IMR-90 (cell line): ENCODE measurements around the gene GRID1. TPM values are rescaled to one million over a fixed set of nuclear protein-coding genes. Genes with fewer than 3 reads are reported as not detected.

ENCODE experiments used
- ATAC-seq: fragments of 200-7000 bp; cut with Tn5 transposase; 2 replicates; pipeline ENCODE4 v1.9.1; 2020; ENCODE audit warnings: low read depth, mild to moderate bottlenecking, moderate library complexity
- BruUV-seq: library from RNA; stranded (reverse); fragments of 400-500 nt; replicated peaks from 2 replicates; lab custom pipeline; 2021; lab: Mats Ljungman, UMichigan
- CTCF ChIA-PET: fragments of 300-600 bp; formaldehyde crosslinking; extraction: SDS; loops from one replicate; lab custom pipeline; 2021; ENCODE audit warnings: antibody characterized with exemption; lab: Yijun Ruan, JAX
- POLR2A ChIA-PET: fragments of 300-600 bp; sonication (Branson Sonifier 250); formaldehyde crosslinking; loops from one replicate; lab custom pipeline; 2022; ENCODE audit warnings: antibody characterized with exemption; ENCODE audit not compliant: unreplicated experiment; lab: Charles Lee
- DNase-seq: peaks from one replicate; pipeline ENCODE4 v3.0.0; 2013
- H2AFZ ChIP-seq: replicated peaks from 2 replicates; pipeline ENCODE3; 2013; ENCODE audit warnings: low read length, mild to moderate bottlenecking; ENCODE audit not compliant: poor library complexity
- H2AK5ac ChIP-seq: 2 replicates; pipeline ENCODE4 v1.6.1; 2013; ENCODE audit warnings: low read depth, low read length, inconsistent platforms
- H2AK9ac ChIP-seq: replicated peaks from 2 replicates; pipeline ENCODE3; 2013; ENCODE audit warnings: mild to moderate bottlenecking, low read depth, low read length, moderate library complexity; ENCODE audit not compliant: poor library complexity
- H2BK120ac ChIP-seq: 2 replicates; pipeline ENCODE4 v1.6.1; 2013; ENCODE audit warnings: low read depth, low read length, inconsistent platforms
- H2BK15ac ChIP-seq: 3 replicates; pipeline ENCODE4 v1.6.1; 2013; ENCODE audit warnings: low read depth, low read length, inconsistent platforms
- H2BK20ac ChIP-seq: 2 replicates; pipeline ENCODE4 v1.6.1; 2013; ENCODE audit warnings: low read depth, mild to moderate bottlenecking, inconsistent platforms, low read length, moderate library complexity
- H2BK5ac ChIP-seq: 2 replicates; pipeline ENCODE4 v1.6.1; 2013; ENCODE audit warnings: mild to moderate bottlenecking, low read depth, low read length, inconsistent platforms; ENCODE audit not compliant: poor library complexity, severe bottlenecking
- H3K14ac ChIP-seq: replicated peaks from 2 replicates; pipeline ENCODE4 v1.6.1; 2013; ENCODE audit warnings: low read depth, low read length, inconsistent platforms
- H3K18ac ChIP-seq: 2 replicates; pipeline ENCODE4 v1.6.1; 2013; ENCODE audit warnings: low read depth, low read length, control low read depth
- H3K23ac ChIP-seq: 2 replicates; pipeline ENCODE4 v1.6.1; 2013; ENCODE audit warnings: low read depth, low read length, inconsistent platforms
- H3K27ac ChIP-seq: 2 replicates; pipeline ENCODE4 v1.5.1; 2013; ENCODE audit warnings: mild to moderate bottlenecking, control low read depth, low read length; ENCODE audit not compliant: insufficient read depth
- H3K27me3 ChIP-seq: 2 replicates; pipeline ENCODE4 v1.6.1; 2013; ENCODE audit warnings: low read length; ENCODE audit not compliant: control insufficient read depth, insufficient read depth
- H3K36me3 ChIP-seq: 2 replicates; pipeline ENCODE4 v1.6.1; 2013; ENCODE audit warnings: low read length, mixed read lengths; ENCODE audit not compliant: control insufficient read depth, insufficient read depth
- H3K4ac ChIP-seq: 2 replicates; pipeline ENCODE4 v1.6.1; 2013; ENCODE audit warnings: low read depth, low read length, inconsistent platforms
- H3K4me1 ChIP-seq: 2 replicates; pipeline ENCODE4 v1.6.1; 2013; ENCODE audit warnings: low read length, mixed read lengths; ENCODE audit not compliant: control insufficient read depth, insufficient read depth
- H3K4me2 ChIP-seq: 2 replicates; pipeline ENCODE4 v1.6.1; 2013; ENCODE audit warnings: low read depth, mild to moderate bottlenecking, control low read depth, low read length, moderate library complexity
- H3K4me3 ChIP-seq: 2 replicates; pipeline ENCODE4 v1.5.1; 2013; ENCODE audit warnings: low read depth, mild to moderate bottlenecking, control low read depth, low read length, moderate library complexity; ENCODE audit not compliant: insufficient read depth
- H3K56ac ChIP-seq: 2 replicates; pipeline ENCODE4 v1.6.1; 2013; ENCODE audit warnings: low read length, inconsistent platforms; ENCODE audit not compliant: insufficient read depth; ENCODE audit errors: extremely low read depth
- H3K79me1 ChIP-seq, 2 experiments: 2 replicates each; pipeline ENCODE4 v1.6.1; 2013; ENCODE audit warnings: low read length in 2 of 2, inconsistent platforms in 1 of 2, low read depth in 1 of 2
- H3K9ac ChIP-seq: 2 replicates; pipeline ENCODE4 v1.6.1; 2013; ENCODE audit warnings: low read depth, low read length, control low read depth
- H3K9me1 ChIP-seq: 2 replicates; pipeline ENCODE4 v1.6.1; 2013; ENCODE audit warnings: low read length, inconsistent platforms; ENCODE audit not compliant: insufficient read depth
- H3K9me3 ChIP-seq: 2 replicates; pipeline ENCODE4 v1.6.1; 2013; ENCODE audit warnings: low read length; ENCODE audit not compliant: control insufficient read depth, insufficient read depth
- H4K20me1 ChIP-seq: 2 replicates; pipeline ENCODE4 v1.6.1; 2013; ENCODE audit warnings: low read length, inconsistent platforms; ENCODE audit not compliant: insufficient read depth
- H4K5ac ChIP-seq: 2 replicates; pipeline ENCODE4 v1.6.1; 2013; ENCODE audit warnings: mild to moderate bottlenecking, low read depth, low read length, control low read depth
- H4K8ac ChIP-seq, 2 experiments: 2 replicates each; pipeline ENCODE4 v1.6.1; 2013; ENCODE audit warnings: low read depth in 2 of 2, low read length in 2 of 2, control low read depth in 1 of 2, inconsistent platforms in 1 of 2
- H4K91ac ChIP-seq: 2 replicates; pipeline ENCODE4 v1.6.1; 2013; ENCODE audit warnings: low read depth, low read length, inconsistent platforms; ENCODE audit not compliant: insufficient read depth
- BHLHE40 ChIP-seq: fragments of 150-350 bp; IDR thresholded peaks from 2 replicates; pipeline ENCODE4 v1.6.1; 2016; ENCODE audit warnings: mild to moderate bottlenecking, low read depth, low read length
- CEBPB ChIP-seq: IDR thresholded peaks from 2 replicates; pipeline ENCODE4 v1.6.1; 2012; ENCODE audit warnings: low read depth, low read length, improper control_type of control experiment
- CHD1 ChIP-seq: IDR thresholded peaks from 2 replicates; pipeline ENCODE4 v1.6.1; 2012; ENCODE audit warnings: low read depth, low read length, improper control_type of control experiment
- FOS ChIP-seq: fragments of 150-350 bp; IDR thresholded peaks from 2 replicates; pipeline ENCODE4 v1.6.1; 2016; ENCODE audit warnings: low read depth, low read length
- MAFK ChIP-seq: IDR thresholded peaks from 2 replicates; pipeline ENCODE4 v1.6.1; 2012; ENCODE audit warnings: low read depth, low read length, improper control_type of control experiment
- MXI1 ChIP-seq: IDR thresholded peaks from 2 replicates; pipeline ENCODE4 v1.6.1; 2012; ENCODE audit warnings: low read depth, mild to moderate bottlenecking, low read length, moderate library complexity, borderline replicate concordance
- NFE2L2 ChIP-seq: fragments of 150-350 bp; IDR thresholded peaks from 2 replicates; pipeline ENCODE4 v1.6.1; 2016; ENCODE audit warnings: low read depth, mild to moderate bottlenecking, low read length
- POLR2A ChIP-seq: IDR thresholded peaks from 2 replicates; pipeline ENCODE4 v1.6.1; 2012; ENCODE audit warnings: mild to moderate bottlenecking, low read depth, low read length
- RCOR1 ChIP-seq: IDR thresholded peaks from 2 replicates; pipeline ENCODE4 v1.6.1; 2012; ENCODE audit warnings: mild to moderate bottlenecking, low read length, improper control_type of control experiment; ENCODE audit not compliant: insufficient replicate concordance
- RFX5 ChIP-seq: IDR thresholded peaks from 2 replicates; pipeline ENCODE4 v1.8.0; 2012; ENCODE audit warnings: low read depth, mild to moderate bottlenecking, low read length, moderate library complexity
- WGBS, 2 experiments: methylation state at CpG; one replicate each; pipeline versions ENCODE4 v1.1.5 to v1.1.7; 2013; ENCODE audit warnings: missing lambda C conversion rate in 2 of 2; ENCODE audit not compliant: insufficient read length in 1 of 2; ENCODE audit errors: extremely low coverage in 2 of 2; 5-methylcytosine and 5-hydroxymethylcytosine counted together
- dilution Hi-C: fragments of 300-500 bp; cut with HindIII; formaldehyde crosslinking; loops from one replicate; pipeline ENCODE4 v1.14.3; 2018; ENCODE audit warnings: low sequenced_read_pairs; ENCODE audit not compliant: unreplicated experiment
- in situ Hi-C: fragments of 300-500 bp; cut with MboI; formaldehyde crosslinking; loops from 3 replicates; pipeline ENCODE4 v1.14.3; 2019; ENCODE audit warnings: low sequenced_read_pairs, inconsistent platforms, mixed read lengths
- intact Hi-C: fragments of 100-400 bp; cut with micrococcal nuclease; formaldehyde crosslinking; loops from 2 replicates; pipeline ENCODE4 v1.10.0; 2022
- polyA plus RNA-seq, 3 experiments: library from polyadenylated mRNA; depleted of rRNA; stranded (reverse); fragments of >200 nt; gene quantifications; 2 replicates each; pipeline ENCODE4 v1.2.3, GENCODE V29; 2012; ENCODE audit warnings: low replicate concordance in 1 of 3
- total RNA-seq: library from RNA; depleted of rRNA; stranded (reverse); fragments of >200 nt; gene quantifications from 2 replicates; pipeline ENCODE4 v1.2.3, GENCODE V29; 2012
- TF ChIP-seq, protein P1 (sequence below): conservative IDR thresholded peaks from 2 replicates; pipeline ENCODE4 v1.5.1; 2012; ENCODE audit warnings: mild to moderate bottlenecking, low read depth, low read length, improper control_type of control experiment
- TF ChIP-seq, protein P2 (sequence below): fragments of 150-350 bp; IDR thresholded peaks from 2 replicates; pipeline ENCODE4 v1.6.1; 2016; ENCODE audit warnings: low read depth, mild to moderate bottlenecking, low read length, moderate library complexity, borderline replicate concordance

GRID1 gene
- total and polyA plus RNA-seq, 2 of the 4 experiments (the other 2 are of a cell fraction) = not detected

DNA sequence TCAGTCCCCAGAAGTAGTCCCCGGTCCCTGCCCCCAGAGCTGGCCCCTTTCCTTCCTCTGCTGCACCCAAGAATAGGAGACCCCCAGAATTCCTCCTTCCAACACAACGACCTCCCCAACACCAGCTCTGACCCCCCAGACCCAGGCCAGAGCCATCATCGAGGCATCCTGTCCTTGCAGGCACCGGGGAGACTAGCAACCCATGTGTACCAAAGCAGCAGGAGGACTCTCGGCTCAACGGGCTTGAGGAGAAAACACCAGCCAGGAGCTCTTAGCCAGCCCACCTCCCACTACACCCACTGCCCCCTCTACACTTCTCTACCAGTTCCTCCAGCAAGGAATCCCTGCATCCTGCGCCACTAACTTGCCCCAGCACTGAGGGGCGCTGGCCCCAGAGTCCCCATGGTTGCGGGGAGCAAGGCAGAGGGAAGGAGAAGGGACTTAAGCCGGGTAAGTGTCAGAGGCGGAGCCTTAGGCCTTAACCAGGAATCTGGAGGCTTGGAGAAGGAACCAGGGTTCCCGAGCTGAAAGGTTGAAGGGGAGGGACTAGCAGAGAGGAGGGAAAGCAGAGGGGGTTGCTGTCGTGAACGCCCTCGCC is 3.9 kb downstream of the GRID1 start:
- Histone ChIP-seq H3K9me1 (no peaks in the 10 kb centered on the region), H2BK15ac (no peak overlapping the region), H4K5ac (no peak overlapping the region), H2BK20ac (no peak overlapping the region), H3K4me3 (no peak overlapping the region), H3K56ac (no peak overlapping the region), H3K18ac (no peak overlapping the region), H3K4me1 (no peaks in the 10 kb centered on the region; the same call in 1 of the 2 replicates), H2AK5ac (no peak overlapping the region), H4K91ac (no peak overlapping the region), H2BK120ac (no peak overlapping the region), H3K9me3 (peaks cover 2% of the 10 kb centered on the region; the same call in 1 of the 2 replicates), H4K20me1 (no peaks in the 10 kb centered on the region; the same call in none of the 2 replicates), H2AFZ (no peak overlapping the region), H3K36me3 (no peaks in the 10 kb centered on the region), H3K4me2 (no peak overlapping the region), H3K27ac (no peak overlapping the region), H3K4ac (no peak overlapping the region), H4K8ac (no peak overlapping the region), H3K79me1 (no peaks in the 10 kb centered on the region), H3K9ac (no peak overlapping the region), H2AK9ac (no peak overlapping the region), H3K14ac (no peak overlapping the region), H3K23ac (no peak overlapping the region), H3K27me3 (peaks cover 74% of the 10 kb centered on the region), H2BK5ac (no peak overlapping the region)
- no TSS peak for BruUV-seq
- ChIA-PET CTCF (interaction anchor here (0.6 kb wide), 1 partner anchor 214 kb away, joined by 6 read pairs; no protein-coding TSS in a partner anchor), POLR2A (no interaction called here)
- WGBS, 2 experiments = 13% methylated on average over 4 of the region's 15 CpGs; no CpG with 5 or more reads in 1 of the 2 experiments
- TF ChIP-seq BHLHE40 (no peak), NFE2L2 (no peak), MXI1 (no peak), CEBPB (no peak), POLR2A (no peak), MAFK (no peak), RCOR1 (no peak), FOS (no peak), RFX5 (no peak), CHD1 (no peak)
- TF ChIP-seq, protein P1, sequence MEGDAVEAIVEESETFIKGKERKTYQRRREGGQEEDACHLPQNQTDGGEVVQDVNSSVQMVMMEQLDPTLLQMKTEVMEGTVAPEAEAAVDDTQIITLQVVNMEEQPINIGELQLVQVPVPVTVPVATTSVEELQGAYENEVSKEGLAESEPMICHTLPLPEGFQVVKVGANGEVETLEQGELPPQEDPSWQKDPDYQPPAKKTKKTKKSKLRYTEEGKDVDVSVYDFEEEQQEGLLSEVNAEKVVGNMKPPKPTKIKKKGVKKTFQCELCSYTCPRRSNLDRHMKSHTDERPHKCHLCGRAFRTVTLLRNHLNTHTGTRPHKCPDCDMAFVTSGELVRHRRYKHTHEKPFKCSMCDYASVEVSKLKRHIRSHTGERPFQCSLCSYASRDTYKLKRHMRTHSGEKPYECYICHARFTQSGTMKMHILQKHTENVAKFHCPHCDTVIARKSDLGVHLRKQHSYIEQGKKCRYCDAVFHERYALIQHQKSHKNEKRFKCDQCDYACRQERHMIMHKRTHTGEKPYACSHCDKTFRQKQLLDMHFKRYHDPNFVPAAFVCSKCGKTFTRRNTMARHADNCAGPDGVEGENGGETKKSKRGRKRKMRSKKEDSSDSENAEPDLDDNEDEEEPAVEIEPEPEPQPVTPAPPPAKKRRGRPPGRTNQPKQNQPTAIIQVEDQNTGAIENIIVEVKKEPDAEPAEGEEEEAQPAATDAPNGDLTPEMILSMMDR = no peak
- TF ChIP-seq, protein P2, sequence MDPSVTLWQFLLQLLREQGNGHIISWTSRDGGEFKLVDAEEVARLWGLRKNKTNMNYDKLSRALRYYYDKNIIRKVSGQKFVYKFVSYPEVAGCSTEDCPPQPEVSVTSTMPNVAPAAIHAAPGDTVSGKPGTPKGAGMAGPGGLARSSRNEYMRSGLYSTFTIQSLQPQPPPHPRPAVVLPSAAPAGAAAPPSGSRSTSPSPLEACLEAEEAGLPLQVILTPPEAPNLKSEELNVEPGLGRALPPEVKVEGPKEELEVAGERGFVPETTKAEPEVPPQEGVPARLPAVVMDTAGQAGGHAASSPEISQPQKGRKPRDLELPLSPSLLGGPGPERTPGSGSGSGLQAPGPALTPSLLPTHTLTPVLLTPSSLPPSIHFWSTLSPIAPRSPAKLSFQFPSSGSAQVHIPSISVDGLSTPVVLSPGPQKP = no peak
- in situ Hi-C loops = no loop called here
- dilution Hi-C loops = no loop called here
- DNase-seq (no peak), ATAC-seq (no peak)
- intact Hi-C loops = no loop called here
